OCI-LY3 (cell line): ENCODE results near the gene ZNF287.

Experiments used
- H2AFZ ChIP-seq: fragments of 200-600, 300-600 bp; shearing (Covaris generic); 2 replicates; pipeline ENCODE4 v1.6.0; 2014; ENCODE audit warnings: antibody characterized with exemption, low read depth, low read length
- H3K27ac ChIP-seq: fragments of 200-600, 300-600 bp; sonication (generic); 2 replicates; pipeline ENCODE4 v1.5.1; 2014; ENCODE audit warnings: mild to moderate bottlenecking, low read length, moderate library complexity, mixed read lengths
- H3K27me3 ChIP-seq: fragments of 200-600, 300-600 bp; sonication (generic); 2 replicates; pipeline ENCODE4 v1.6.1; 2014; ENCODE audit warnings: low read depth, low read length, mixed read lengths
- H3K36me3 ChIP-seq: fragments of 200-600, 300-600 bp; sonication (generic); replicated peaks from 2 replicates; pipeline ENCODE3; 2014; ENCODE audit warnings: low read depth, low read length, mixed read lengths
- H3K4me1 ChIP-seq: fragments of 300-600, 200-600 bp; sonication (generic); 2 replicates; pipeline ENCODE4 v1.6.1; 2014; ENCODE audit warnings: low read length, mixed read lengths
- H3K4me2 ChIP-seq: fragments of 200-600, 300-600 bp; sonication (generic); 2 replicates; pipeline ENCODE4 v1.6.1; 2014; ENCODE audit warnings: low read length, mixed read lengths
- H3K4me3 ChIP-seq: fragments of 300-600, 200-600 bp; sonication (generic); 2 replicates; pipeline ENCODE4 v1.5.1; 2014; ENCODE audit warnings: antibody characterized with exemption, mild to moderate bottlenecking, low read length, moderate library complexity
- H3K79me2 ChIP-seq: fragments of 300-600, 200-600 bp; shearing (Covaris generic); 2 replicates; pipeline ENCODE4 v1.6.1; 2014; ENCODE audit warnings: mild to moderate bottlenecking, low read length, mixed read lengths
- H3K9ac ChIP-seq: fragments of 300-600, 200-600 bp; shearing (Covaris generic); 2 replicates; pipeline ENCODE4 v1.6.0; 2014; ENCODE audit warnings: mild to moderate bottlenecking, low read length, moderate library complexity
- H3K9me3 ChIP-seq: fragments of 200-600, 300-600 bp; shearing (Covaris generic); 2 replicates; pipeline ENCODE4 v1.6.1; 2014; ENCODE audit warnings: low read length, mixed read lengths; ENCODE audit not compliant: insufficient read depth
- H4K20me1 ChIP-seq: fragments of 200-600, 300-600 bp; sonication (generic); 2 replicates; pipeline ENCODE4 v1.6.1; 2016; ENCODE audit warnings: low read length, mixed read lengths; ENCODE audit not compliant: insufficient read depth
- EZH2phosphoT487 ChIP-seq: fragments of 200-600 bp; shearing (Covaris generic); IDR thresholded peaks from 2 replicates; pipeline ENCODE4 v1.6.1; 2018; ENCODE audit warnings: antibody characterized with exemption, mixed run types, low read depth
- TF ChIP-seq, protein P1 (sequence below): fragments of 200-600, 300-600 bp; sonication (generic); IDR thresholded peaks from 2 replicates; pipeline ENCODE4 v1.5.1; 2014; ENCODE audit warnings: antibody characterized with exemption, low read length, low read depth

ZNF287 gene

DNA sequence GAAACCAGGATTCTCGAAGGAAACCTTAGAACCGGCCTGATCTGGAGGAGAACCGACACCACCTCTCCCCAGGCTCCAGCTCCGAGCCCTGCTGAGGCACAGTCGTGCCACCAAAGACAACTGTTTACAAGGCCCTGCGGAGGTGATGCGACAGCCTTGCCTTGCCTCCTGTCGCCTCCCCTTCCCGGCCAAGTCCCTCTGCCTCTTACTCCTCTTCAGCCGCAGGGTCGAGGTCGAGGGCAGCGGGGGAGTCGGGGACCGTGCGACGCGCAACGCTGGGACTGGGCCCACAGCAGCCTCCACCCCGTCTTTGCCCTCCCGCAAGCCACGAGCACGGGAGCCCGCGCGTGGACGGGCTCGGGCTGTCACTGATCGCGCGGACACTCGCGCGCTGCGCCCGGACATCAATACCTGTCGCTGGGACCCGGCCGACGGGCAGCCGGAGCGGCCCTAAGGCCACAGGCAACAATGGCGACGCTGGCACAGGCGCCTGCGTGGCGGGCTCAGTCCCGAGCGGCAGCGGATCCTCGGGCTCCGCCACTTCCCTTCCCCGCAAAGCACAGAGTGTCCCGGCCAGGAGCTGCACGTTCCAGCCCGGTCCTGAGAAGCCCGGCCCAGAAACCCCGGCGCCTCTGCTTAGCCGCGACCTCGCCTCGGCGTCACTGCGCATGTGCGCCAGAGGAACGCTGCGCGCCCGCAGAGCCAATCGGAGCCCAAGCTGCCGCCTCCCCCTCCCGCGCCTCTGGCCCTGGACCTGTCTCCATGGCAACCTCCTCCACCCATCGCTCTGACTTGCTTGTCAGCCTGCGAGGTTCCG is at the start of gene ZNF287:
Gene ZNF287, minus strand, starts transcription at position 664 of the 817 bp plus-strand sequence. CDS start 1,473 bp downstream, outside the sequence.
- Histone ChIP-seq H3K36me3 (no peaks in the 10 kb centered on the region), H3K4me2 (no peak within 1 kb of the TSS), H3K79me2 (no peaks in the 10 kb centered on the region), H3K27ac (no peak within 1 kb of the TSS), H3K4me1 (no peaks in the 10 kb centered on the region), H3K4me3 (no peak within 1 kb of the TSS), H3K27me3 (no peaks in the 10 kb centered on the region), H3K9ac (no peak within 1 kb of the TSS), H3K9me3 (no peaks in the 10 kb centered on the region), H4K20me1 (no peaks in the 10 kb centered on the region), H2AFZ (no peak within 1 kb of the TSS)
- TF ChIP-seq, protein P1, sequence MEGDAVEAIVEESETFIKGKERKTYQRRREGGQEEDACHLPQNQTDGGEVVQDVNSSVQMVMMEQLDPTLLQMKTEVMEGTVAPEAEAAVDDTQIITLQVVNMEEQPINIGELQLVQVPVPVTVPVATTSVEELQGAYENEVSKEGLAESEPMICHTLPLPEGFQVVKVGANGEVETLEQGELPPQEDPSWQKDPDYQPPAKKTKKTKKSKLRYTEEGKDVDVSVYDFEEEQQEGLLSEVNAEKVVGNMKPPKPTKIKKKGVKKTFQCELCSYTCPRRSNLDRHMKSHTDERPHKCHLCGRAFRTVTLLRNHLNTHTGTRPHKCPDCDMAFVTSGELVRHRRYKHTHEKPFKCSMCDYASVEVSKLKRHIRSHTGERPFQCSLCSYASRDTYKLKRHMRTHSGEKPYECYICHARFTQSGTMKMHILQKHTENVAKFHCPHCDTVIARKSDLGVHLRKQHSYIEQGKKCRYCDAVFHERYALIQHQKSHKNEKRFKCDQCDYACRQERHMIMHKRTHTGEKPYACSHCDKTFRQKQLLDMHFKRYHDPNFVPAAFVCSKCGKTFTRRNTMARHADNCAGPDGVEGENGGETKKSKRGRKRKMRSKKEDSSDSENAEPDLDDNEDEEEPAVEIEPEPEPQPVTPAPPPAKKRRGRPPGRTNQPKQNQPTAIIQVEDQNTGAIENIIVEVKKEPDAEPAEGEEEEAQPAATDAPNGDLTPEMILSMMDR: no peak
- TF ChIP-seq EZH2phosphoT487: no peak

DNA sequence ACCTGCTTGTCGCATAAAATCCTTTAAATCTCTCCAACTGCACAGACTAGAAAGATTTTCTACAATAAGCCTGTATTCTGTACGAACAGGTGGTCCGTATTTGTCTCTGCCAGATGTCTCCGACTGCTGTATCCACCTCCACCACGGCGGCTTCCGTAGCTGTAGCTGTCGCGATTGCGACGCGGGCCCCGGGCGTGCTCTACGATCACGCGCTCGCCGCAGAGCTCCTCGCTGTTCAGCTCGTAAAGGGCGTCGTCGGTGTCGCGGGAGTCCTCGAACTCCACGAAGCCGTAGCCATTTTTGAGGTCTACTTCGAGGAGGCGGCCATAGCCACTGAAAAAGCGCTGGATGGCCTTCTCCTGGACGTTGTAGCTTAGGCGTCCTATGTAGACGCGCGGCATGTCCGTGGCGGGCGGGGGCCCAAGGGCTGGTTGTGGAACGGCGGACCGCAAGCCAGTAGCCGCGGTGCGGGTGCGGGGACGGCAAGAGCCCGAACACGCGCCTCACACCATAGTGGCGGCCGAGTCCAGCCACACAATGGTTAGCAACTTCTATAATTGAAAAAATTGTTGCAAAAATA is 48.6 kb upstream of the ZNF287 start:
- H3K4me2 ChIP-seq: no peak overlapping the region
- H3K9me3 ChIP-seq: peaks cover 4% of the 10 kb centered on the region; the same call in 1 of the 2 replicates

DNA sequence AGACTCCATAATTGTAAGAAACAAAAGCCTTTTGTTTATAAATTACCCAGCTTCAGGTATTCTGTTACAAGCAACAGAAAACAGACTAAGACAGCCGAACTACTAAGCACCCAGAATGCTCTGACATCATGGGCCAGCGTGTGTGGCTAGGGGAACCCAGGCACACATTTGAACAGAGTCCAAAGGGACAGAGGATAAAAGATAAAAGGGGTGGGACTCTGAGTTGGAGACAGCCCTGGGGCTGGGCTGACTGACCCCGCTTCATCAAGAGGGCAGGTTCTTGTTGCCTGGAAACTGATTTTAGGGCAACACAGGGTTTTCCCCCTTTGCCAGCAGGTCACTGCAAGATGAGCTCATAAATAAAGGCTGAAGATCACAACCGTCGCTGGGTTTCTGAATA is 30.5 kb upstream of the ZNF287 start:
- Histone ChIP-seq H3K4me3 (no peak overlapping the region), H3K79me2 (no peaks in the 10 kb centered on the region), H3K27ac (no peak overlapping the region), H2AFZ (no peak overlapping the region), H3K9ac (no peak overlapping the region), H3K4me1 (no peaks in the 10 kb centered on the region), H3K9me3 (no peaks in the 10 kb centered on the region), H4K20me1 (no peaks in the 10 kb centered on the region), H3K27me3 (no peaks in the 10 kb centered on the region), H3K4me2 (no peak overlapping the region), H3K36me3 (no peaks in the 10 kb centered on the region)
- TF ChIP-seq, protein P1: no peak

More for the DNA sequence above, 48.6 kb upstream of the ZNF287 start:
- H3K79me2 ChIP-seq: no peaks in the 10 kb centered on the region
- no peaks in the 10 kb centered on the region for H4K20me1 ChIP-seq
- H3K27ac ChIP-seq: no peak overlapping the region
- H3K27me3 ChIP-seq: no peaks in the 10 kb centered on the region
- H2AFZ ChIP-seq: no peak overlapping the region
- no peak overlapping the region for H3K9ac ChIP-seq
- no peaks in the 10 kb centered on the region for H3K4me1 ChIP-seq
- H3K36me3 ChIP-seq: peaks cover 10% of the 10 kb centered on the region
- H3K4me3 ChIP-seq: no peak overlapping the region
- TF ChIP-seq, protein P1: no peak
- TF ChIP-seq EZH2phosphoT487: no peak

DNA sequence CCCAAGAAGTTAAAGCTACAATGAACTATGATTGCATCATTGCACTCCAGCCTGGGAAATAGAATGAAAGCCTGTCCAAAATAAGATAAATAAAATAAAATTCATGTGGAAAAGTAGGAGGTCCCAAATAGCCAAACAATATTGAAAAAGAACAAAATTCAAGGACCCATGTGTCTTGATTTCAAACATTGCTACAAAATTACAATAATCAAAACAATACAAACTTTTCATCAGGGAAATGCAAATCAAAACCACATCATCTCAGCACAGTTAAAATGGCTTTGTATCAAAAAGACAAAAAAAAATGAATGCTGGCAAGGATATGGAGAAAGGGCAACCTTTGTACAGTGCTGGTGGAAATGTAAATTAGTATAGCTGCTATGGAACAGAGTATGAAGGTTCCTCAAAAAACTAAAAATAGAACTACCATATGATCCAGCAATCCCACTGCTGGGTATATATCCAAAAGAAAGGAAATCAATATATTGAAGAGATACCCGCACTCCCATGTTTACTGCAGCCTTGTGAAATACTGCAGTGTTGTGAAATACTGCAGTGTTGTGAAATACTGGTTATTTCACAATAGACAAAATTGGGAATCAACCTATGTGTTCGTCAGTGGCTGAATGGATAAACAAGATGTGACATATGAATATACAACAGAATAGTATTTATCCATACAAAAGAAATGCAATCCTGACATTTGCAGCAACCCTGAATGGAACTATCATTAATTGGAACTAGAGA is 24.5 kb upstream of the ZNF287 start:
- H3K27me3 ChIP-seq: no peaks in the 10 kb centered on the region
- H3K79me2 ChIP-seq: no peaks in the 10 kb centered on the region
- H3K9me3 ChIP-seq: no peaks in the 10 kb centered on the region
- H3K4me3 ChIP-seq: no peak overlapping the region
- no peaks in the 10 kb centered on the region for H3K4me1 ChIP-seq
- no peak overlapping the region for H3K4me2 ChIP-seq
- H3K27ac ChIP-seq: no peak overlapping the region
- H2AFZ ChIP-seq: no peak overlapping the region
- no peak overlapping the region for H3K9ac ChIP-seq
- no peak for TF ChIP-seq EZH2phosphoT487
- TF ChIP-seq, protein P1: no peak
- H3K36me3 ChIP-seq: no peaks in the 10 kb centered on the region
- H4K20me1 ChIP-seq: no peaks in the 10 kb centered on the region
